ENCODE measurements around the gene CHAF1B.

- no peak for TF ChIP-seq EZH2 (IDR thresholded peaks at IDR 0.05; ENCODE audit: insufficient read depth, poor library complexity, severe bottlenecking)
- no peak for TF ChIP-seq EZH2phosphoT487 (IDR thresholded peaks at IDR 0.05; ENCODE audit: insufficient read depth, low read depth)
These were observed 78.8 kb downstream of the CHAF1B start for GRCh38 chr21:36463991-36464390.

Data from GM23248 (cell line).